ENCODE data around the gene HBA2. TPM values are rescaled to one million over a fixed set of nuclear protein-coding genes. Genes with fewer than 3 reads are reported as not detected.

HBA2 gene
- total RNA-seq, 6 experiments from 2014 or later: not detected

DNA sequence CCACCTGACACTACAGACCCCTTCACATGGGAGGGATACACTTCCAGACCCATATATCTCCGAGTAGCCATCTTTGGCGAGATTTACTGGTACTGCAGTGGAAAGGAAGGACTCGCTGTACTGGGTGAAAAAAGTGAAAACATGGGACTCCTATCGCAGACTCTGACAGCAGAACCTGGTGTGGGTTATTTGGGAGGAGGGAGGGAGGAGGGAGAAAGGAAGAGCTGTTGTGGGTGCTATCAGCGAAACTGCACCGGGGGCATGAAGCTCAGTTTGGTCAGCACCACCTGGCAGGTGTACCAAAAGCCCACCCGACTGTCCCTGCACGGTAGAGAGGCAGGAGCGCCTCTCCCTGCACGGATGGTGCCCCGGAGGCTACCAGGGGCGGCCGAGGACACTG is 12.5 kb downstream of the HBA2 start:
- H3K27me3 Mint-ChIP-seq (ENCODE audit: insufficient read depth): peaks cover 2% of the 10 kb centered on the region; the same call in 1 of the 2 replicates
- DNase-seq: no peak
- no peak overlapping the region for H3K27ac Mint-ChIP-seq
- H3K4me1 Mint-ChIP-seq (ENCODE audit: low read depth): no peaks in the 10 kb centered on the region
- H3K4me3 Mint-ChIP-seq: no peak overlapping the region
- TF ChIP-seq, protein P1, sequence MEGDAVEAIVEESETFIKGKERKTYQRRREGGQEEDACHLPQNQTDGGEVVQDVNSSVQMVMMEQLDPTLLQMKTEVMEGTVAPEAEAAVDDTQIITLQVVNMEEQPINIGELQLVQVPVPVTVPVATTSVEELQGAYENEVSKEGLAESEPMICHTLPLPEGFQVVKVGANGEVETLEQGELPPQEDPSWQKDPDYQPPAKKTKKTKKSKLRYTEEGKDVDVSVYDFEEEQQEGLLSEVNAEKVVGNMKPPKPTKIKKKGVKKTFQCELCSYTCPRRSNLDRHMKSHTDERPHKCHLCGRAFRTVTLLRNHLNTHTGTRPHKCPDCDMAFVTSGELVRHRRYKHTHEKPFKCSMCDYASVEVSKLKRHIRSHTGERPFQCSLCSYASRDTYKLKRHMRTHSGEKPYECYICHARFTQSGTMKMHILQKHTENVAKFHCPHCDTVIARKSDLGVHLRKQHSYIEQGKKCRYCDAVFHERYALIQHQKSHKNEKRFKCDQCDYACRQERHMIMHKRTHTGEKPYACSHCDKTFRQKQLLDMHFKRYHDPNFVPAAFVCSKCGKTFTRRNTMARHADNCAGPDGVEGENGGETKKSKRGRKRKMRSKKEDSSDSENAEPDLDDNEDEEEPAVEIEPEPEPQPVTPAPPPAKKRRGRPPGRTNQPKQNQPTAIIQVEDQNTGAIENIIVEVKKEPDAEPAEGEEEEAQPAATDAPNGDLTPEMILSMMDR (IDR thresholded peaks at IDR 0.05): no peak
- peaks cover 21% of the 10 kb centered on the region; the same call in 1 of the 2 replicates for H3K36me3 Mint-ChIP-seq (ENCODE audit: low read depth)
- no peaks in the 10 kb centered on the region for H3K9me3 Mint-ChIP-seq

DNA sequence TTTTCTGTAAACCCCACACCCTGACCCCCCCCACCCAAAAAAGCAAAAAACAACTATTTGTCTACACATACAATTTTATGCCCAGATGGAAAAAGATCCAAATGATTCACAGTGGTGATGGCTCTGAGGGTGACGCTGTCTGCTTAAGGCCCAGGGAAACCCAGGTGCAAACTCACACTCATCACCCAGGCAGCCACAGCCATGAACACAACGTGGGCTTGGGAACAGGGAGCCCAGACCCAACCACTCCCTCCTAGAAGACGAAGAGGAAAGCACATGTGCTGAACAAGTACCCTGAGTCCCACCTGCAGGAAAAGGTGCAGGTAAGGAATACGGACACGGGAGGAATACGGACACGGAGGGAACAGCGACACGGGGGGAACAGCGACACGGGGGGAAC is 13.0 kb downstream of the HBA2 start:
- no peaks in the 10 kb centered on the region for H3K9me3 Mint-ChIP-seq
- TF ChIP-seq, protein P1 (IDR thresholded peaks at IDR 0.05): no peak
- no peaks in the 10 kb centered on the region for H3K4me1 Mint-ChIP-seq (ENCODE audit: low read depth)
- peaks cover 2% of the 10 kb centered on the region; the same call in 1 of the 2 replicates for H3K27me3 Mint-ChIP-seq (ENCODE audit: insufficient read depth)
- H3K36me3 Mint-ChIP-seq (ENCODE audit: low read depth): peaks cover 21% of the 10 kb centered on the region; the same call in 1 of the 2 replicates
- no peak overlapping the region for H3K4me3 Mint-ChIP-seq
- no peak overlapping the region for H3K27ac Mint-ChIP-seq
- no peak for DNase-seq

DNA sequence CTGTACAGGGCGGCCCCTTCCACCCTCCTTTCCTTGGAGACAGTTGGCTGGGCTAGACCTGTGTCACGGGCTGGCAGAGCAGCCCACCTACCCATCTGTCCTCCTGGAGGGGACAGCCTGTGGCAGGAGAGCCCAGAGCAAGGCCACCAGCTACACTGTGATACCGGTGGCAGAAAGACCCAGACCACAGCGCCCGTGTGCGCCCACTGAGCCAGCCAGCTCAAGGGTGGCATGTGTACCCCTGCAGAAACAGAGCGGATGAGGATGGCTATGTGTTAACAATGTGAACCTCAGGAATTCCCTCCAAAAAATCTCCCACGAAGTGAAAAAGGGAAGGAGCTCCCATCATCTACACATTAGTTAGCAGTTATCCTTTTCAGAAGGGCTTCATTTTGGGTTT is 14.7 kb downstream of the HBA2 start:
- DNase-seq: no peak
- TF ChIP-seq, protein P1 (IDR thresholded peaks at IDR 0.05): no peak
- 0 out of 2 replicates have a peak, but pooled peaks cover 6% of the 10 kb centered on the region for H3K4me1 Mint-ChIP-seq (ENCODE audit: low read depth)
- H3K4me3 Mint-ChIP-seq: no peak overlapping the region
- peaks cover 21% of the 10 kb centered on the region; the same call in 1 of the 2 replicates for H3K36me3 Mint-ChIP-seq (ENCODE audit: low read depth)
- peaks cover 3% of the 10 kb centered on the region; the same call in 1 of the 2 replicates for H3K27me3 Mint-ChIP-seq (ENCODE audit: insufficient read depth)
- no peak overlapping the region for H3K27ac Mint-ChIP-seq
- H3K9me3 Mint-ChIP-seq: no peaks in the 10 kb centered on the region

DNA sequence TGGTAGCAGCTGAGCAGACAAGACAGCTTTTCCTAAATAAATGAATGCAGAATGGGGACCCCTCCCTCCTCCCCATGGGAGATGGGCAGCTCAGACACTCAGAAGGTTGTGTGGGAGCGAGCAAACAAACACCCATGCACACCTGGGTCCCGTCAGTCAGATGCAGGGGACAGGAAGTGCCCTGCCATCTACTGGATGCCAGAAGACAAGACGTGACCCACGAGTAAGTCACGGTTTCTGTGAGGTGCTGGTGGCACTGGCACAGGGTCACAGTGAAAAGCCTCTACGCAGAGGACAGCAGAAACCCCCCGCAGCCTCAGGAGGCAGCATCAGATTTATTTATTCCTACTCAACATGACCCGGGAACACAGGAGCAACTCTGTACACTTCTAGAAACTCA is 16.0 kb downstream of the HBA2 start:
- no peak for DNase-seq
- H3K27me3 Mint-ChIP-seq (ENCODE audit: insufficient read depth): peaks cover 3% of the 10 kb centered on the region; the same call in 1 of the 2 replicates
- no peak overlapping the region for H3K27ac Mint-ChIP-seq
- H3K9me3 Mint-ChIP-seq: no peaks in the 10 kb centered on the region
- no peak overlapping the region for H3K4me3 Mint-ChIP-seq
- H3K36me3 Mint-ChIP-seq (ENCODE audit: low read depth): peaks cover 26% of the 10 kb centered on the region
- 0 out of 2 replicates have a peak, but pooled peaks cover 6% of the 10 kb centered on the region for H3K4me1 Mint-ChIP-seq (ENCODE audit: low read depth)
- TF ChIP-seq, protein P1 (IDR thresholded peaks at IDR 0.05): peak; percentile 32; the same call in 1 of the 2 replicates

DNA sequence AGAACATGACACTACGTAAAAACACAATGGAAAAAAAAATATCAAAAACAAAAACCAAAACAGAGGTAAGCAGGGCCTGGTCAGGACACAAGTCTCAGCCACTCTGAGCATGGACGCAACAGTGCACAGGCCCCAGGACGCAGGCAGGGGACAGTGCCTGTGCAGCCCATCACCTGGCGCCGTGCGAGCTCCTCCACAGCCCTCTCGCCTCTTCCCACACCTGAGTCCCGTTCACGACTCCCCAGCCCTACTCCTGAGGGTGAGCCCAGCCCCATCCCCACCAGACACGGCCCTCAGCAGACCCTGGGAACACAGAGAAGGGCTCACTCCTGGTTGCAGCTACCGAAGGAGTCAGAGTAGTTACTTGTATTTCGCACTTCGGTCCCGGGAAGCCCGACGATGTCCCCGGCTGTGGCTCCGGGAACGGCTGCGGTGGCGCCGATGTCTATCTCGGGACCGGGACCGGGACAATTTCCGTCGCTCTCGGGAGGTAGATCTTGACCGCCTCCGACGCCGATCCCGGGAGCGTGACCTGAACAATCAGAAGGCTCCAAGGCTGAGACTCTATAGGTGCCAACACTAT is 17.0 kb downstream of the HBA2 start:
- Mint-ChIP-seq H3K27me3 (ENCODE audit: insufficient read depth) (peaks cover 3% of the 10 kb centered on the region; the same call in 1 of the 2 replicates), H3K4me1 (ENCODE audit: low read depth) (0 out of 2 replicates have a peak, but pooled peaks cover 6% of the 10 kb centered on the region), H3K9me3 (no peaks in the 10 kb centered on the region), H3K27ac (no peak overlapping the region), H3K4me3 (no peak overlapping the region), H3K36me3 (ENCODE audit: low read depth) (peaks cover 26% of the 10 kb centered on the region)
- TF ChIP-seq, protein P1 (IDR thresholded peaks at IDR 0.05): no peak
- no peak for DNase-seq

Measured in HFFc6 (cell line).